Measurements from ENCODE around the gene DEFB125.

DNA sequence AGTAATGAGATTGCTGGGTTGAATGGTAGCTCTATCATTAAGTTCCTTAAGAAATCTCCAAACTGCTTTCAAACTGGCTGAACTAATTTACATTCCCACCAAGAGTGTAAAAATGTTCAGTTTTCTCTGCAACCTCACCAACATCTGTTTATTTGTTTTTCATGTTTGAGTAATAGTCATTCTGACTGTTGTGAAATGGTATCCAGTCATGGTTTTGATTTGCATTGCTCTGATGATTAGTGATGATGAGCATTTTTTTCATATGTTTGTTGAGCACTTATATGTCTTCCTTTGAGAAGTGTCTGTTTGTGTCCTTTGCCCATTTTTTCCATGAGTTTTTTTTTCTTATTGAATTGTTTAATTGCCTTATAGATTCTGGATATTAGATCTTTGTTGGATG, 24.9 kb downstream of the DEFB125 start:
- TF ChIP-seq, protein P1, sequence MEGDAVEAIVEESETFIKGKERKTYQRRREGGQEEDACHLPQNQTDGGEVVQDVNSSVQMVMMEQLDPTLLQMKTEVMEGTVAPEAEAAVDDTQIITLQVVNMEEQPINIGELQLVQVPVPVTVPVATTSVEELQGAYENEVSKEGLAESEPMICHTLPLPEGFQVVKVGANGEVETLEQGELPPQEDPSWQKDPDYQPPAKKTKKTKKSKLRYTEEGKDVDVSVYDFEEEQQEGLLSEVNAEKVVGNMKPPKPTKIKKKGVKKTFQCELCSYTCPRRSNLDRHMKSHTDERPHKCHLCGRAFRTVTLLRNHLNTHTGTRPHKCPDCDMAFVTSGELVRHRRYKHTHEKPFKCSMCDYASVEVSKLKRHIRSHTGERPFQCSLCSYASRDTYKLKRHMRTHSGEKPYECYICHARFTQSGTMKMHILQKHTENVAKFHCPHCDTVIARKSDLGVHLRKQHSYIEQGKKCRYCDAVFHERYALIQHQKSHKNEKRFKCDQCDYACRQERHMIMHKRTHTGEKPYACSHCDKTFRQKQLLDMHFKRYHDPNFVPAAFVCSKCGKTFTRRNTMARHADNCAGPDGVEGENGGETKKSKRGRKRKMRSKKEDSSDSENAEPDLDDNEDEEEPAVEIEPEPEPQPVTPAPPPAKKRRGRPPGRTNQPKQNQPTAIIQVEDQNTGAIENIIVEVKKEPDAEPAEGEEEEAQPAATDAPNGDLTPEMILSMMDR (IDR thresholded peaks at IDR 0.05), result no peak
- no peak for TF ChIP-seq POLR2A (IDR thresholded peaks at IDR 0.05)

Data from Peyer's patch (tissue), 4 donors.